NCI-H82 treated with DMSO at 0.1 percent for 48 hours (cell line): ENCODE measurements around the gene EEF2KMT.
"Not testable (repeated sequence)": the region's sequence is repeated elsewhere in the genome, so short reads cannot be mapped to it uniquely, and the experiment has no call there.

Experiments used
- DNase-seq: peaks from one replicate; lab custom pipeline; 2025; ENCODE audit not compliant: unreplicated experiment; lab: John Stamatoyannopoulos, UW

Gene EEF2KMT

DNA sequence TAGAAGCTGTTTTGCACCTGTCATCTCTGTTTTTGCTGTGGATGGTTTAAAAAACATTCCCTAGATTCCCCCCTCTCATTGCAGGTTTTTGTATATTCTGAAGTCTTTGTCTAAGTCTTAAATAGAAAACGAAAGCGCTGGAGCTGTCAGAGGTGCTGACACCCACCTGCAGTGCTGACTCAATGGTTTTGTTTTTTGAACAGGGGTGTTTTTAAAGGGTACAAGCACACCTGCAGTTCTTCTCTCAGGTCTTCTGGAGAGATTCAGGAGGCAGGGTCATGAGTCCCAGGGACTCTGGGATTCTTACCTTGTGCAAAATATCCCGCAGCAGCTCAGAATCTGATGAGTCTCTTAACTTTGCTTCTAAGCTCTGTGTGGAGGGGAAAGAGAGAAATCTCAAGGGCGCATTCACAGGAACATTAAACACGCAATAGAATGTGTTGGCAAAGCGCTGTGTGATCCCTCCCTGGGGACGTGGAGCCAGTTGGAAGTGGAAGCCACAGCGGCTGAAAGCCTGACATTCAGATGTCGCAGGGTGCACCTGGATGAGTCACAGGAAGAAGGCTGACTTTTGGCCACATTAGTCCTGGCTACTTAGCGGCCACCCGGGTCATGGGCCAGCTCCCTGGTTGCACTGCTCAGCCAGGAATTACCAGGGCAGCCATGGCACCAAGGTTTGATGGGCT lies 2.3 kb downstream of the EEF2KMT start:
- DNase-seq: not testable (repeated sequence)

DNA sequence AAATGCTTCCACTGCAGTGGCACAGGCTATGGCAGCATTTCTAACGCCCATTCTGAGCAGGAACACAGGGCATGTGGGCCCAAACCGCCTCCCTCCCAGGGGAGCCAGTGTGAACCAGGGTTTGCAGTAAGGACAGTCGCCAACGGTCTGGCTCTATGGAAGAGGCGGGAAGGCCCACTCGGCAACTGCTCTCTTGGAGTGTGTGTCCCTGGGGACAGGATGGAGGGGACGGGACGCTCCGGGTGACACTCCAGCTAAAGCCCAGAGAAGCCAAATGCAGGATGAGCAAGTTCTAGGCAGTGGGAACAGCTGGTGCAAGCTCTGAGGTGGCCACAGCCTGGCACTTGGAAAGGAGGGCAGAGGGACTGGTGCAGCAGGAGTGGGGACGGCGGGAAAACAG lies 3.8 kb downstream of the EEF2KMT start:
- DNase-seq: not testable (repeated sequence)

DNA sequence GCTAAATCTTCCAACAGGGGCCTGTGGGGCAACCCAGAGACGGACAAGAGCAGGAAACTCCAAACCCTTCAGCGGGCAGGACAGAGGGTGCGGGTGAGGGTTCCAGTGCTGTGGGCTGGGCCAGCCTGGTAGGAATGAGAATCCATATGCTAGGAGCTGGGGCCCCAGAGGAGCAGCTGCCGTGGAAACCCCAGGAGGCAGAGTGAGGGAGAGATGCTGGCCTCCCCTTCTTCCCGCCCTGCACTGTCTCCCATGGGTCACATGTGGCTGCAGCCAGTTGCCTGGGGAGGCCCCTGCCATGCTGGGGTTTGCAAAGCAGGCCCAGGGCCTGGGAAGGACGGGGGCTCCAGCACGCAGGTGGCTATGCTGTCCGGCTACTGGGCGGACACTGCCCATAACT lies 4.5 kb downstream of the EEF2KMT start:
- DNase-seq: not testable (repeated sequence)

DNA sequence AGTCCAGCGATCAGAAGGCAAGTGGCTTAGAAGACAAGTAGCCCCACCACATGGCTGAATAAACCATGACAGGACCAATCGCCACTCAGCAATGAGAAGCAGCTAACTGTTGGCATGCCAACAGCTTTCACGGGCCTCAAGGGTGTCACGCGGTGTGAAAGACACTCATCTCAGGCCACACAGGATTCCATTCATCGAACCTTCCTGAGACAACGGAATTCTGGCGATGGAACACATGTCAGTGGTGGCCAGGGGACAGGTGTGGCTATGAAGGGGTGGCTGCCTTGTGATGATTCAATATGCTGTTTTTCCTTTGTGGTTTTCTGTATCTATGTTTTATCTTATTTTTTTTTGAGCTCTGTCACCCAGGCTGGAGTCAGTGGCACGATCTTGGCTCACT lies 7.0 kb downstream of the EEF2KMT start:
- DNase-seq: not testable (repeated sequence)

DNA sequence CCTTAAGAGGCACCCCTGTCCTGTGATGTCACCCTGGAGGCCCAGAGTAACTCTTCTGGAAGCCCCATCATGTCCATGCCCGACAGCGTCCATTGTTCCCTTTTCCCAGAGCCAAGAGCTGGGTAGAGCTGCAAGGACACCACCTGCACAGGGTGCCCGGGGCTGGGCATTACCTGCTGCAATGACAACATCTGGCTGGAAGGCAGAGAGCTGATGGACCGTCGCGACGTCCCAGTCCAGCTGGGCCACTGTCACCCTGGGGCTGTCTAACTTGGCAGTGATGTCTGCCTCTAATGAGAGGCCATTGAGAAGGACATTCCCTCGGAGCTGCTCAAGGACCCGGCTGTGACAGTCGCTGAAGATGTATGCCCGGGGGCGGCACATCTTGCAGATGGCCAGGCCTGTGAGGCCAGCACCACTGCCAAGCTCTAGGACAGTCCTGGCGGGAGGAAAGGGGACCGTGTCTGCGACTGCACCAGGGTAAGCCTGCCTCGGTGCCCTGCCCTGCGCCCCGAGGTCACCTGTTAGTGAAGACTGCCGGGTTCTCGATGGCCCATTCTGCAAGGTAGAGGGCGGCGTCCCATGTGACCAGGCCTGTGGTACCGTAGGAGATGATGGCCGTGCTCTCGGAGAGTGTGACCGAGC lies 7.6 kb downstream of the EEF2KMT start:
- DNase-seq: not testable (repeated sequence)

DNA sequence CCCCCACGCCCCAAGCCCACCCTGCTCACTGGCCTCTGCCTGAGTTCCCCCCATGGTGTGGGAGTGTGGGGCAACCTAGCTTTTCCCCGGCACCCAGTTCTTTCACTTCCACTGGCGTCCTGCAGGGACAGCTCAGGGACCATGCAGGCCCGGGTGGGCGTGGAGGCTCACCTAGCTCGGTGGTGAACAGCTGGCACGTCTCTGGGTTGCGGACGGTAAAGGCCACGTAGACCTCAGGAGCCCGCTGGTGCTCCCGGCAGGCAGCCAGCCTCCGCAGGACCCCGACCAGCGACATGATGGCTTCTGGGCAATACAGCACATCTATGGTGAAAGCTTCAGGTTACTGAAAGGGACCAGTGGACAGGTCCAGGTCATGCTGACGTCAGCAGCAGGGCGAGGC lies 8.7 kb downstream of the EEF2KMT start:
- not testable (repeated sequence) for DNase-seq

DNA sequence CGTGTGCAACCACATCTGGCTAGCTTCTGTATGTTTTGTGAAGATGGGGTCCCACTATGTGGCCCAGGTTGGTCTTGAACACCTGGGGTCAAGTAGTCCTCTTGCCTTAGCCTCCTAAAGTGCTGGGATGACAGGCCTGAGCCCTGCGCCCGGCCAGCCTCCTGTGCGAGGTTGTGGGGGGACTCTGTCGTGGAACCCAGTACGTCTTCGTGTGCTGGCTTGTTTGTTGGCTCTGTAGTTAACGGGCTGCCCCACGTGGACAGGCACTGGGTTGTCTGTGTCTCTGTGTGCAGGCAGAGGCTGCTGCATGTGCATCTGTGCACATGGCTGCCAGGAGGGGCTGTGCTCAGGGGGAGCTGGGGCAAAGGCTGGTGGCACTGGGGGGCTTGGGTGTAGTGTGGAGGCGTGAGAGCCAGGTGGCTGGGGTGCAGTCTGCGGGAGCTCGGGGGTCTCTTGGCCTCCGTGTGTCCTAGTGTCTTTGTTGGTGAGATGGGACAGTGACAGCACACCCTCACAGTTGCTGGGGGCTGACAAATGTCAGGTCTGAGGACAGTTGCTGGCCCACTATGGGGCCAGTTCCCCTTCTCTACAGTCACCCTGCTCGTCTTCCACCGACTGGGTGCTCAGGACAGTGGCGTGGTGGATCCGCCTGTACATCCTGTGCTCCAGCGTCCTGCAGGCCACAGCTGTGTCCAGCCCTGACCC lies 9.4 kb downstream of the EEF2KMT start:
- not testable (repeated sequence) for DNase-seq

DNA sequence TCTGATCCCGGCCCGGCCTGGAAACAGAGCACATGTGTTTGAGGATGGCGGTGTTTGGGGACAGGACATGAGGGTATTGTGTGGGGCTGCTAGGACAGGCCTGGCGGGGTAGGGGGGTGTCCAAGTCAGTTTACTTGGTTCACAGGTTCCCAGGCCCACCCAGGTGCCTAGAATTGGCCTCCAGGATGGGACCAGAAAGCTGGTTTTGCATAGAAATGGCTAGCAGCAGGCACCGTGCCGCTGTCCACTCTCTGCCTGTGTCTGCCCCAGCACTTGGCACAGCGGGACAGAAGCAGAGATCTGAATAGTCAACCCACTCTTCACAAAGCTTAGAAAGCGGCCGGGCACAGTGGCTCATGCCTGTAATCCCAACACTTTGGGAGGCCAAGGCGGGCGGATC lies 11.9 kb downstream of the EEF2KMT start:
- not testable (repeated sequence) for DNase-seq

DNA sequence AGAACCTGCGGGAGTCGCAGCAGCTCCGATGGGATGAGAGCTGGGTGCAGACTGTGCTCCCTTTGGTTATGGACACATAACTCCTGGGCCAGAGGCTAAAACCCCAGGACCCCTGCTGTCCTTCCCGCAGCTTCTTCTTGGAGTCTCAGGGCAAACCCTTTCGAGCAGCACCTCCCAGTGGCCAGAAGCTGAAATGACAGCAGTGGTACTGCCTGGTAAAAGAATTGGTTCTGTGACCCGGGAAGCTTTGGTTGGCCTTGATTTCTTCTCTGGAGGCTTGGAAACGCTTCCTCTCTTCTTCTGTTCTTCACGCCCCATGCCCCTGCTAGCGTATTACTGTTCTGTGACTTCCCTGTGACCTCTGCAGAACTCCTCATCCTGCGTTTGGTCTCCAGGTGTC lies 12.8 kb downstream of the EEF2KMT start:
- DNase-seq: not testable (repeated sequence)

DNA sequence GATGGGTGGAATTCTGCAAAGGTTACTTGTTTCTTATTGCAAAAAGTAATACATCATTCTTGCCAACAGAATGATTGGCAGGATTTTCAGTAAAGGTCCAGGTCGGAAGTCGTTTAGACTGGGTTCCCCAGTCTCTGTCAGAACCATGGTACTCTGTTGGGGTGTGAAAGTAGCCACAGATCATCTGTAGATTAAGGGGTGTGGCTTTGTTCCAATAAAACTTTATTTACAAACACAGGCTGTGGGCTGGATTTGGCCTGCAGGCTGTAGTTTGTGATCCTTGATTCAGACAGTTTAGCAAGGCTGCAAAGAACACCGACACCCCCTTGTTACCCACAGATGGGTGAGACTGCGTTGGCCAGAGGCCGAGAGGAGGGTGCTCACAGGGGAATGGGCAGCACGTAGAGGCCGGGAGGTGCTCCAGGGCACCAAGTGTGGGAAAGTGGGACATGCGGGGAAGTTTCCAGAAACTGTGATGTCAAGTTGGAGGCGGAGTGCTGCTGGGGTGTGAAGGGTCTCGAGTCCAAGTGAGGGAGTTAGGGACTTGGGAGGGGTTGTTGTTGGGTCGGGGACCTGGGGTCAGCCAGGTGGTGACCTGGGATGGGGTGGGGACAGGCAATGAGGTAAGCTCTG lies 13.4 kb downstream of the EEF2KMT start:
- not testable (repeated sequence) for DNase-seq

DNA sequence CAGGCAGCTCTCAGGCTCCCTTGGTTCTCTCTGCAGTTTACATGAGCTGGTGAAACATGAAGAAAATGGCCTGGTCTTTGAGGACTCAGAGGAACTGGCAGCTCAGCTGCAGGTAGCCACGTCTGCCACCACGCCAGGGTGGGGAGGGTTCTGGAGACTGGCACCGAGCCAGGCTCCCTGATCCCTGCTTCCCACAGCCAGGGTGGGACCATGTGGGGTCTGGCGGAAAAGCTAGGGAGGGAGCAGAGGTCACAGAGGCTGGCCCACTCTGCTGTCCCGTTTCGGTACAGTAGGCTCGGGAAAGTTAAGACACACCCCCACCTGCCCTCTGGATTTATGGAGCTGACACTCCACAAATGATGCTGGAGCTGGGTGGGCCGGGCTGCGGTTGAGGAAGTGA lies 13.9 kb downstream of the EEF2KMT start:
- not testable (repeated sequence) for DNase-seq

DNA sequence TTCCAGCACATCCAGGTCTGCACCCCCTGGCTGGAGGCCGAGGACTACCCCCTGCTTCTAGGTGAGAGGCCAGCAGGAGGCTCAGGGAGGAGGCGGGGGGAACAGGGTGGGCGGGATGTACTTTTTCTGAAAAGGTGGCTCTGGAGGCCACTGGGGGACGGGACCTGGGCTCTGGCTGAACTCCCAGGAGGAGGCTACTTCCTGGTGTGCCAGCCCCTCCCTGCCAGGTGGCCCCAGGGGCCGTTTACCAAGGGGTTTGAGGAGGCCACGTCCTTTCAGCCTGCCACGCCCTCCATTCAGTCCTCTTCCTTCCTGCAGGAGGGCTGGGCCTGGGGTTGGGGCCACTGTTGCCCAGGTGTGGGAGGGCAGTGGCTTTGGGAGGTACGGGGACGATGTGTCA lies 16.6 kb downstream of the EEF2KMT start:
- DNase-seq: not testable (repeated sequence)

DNA sequence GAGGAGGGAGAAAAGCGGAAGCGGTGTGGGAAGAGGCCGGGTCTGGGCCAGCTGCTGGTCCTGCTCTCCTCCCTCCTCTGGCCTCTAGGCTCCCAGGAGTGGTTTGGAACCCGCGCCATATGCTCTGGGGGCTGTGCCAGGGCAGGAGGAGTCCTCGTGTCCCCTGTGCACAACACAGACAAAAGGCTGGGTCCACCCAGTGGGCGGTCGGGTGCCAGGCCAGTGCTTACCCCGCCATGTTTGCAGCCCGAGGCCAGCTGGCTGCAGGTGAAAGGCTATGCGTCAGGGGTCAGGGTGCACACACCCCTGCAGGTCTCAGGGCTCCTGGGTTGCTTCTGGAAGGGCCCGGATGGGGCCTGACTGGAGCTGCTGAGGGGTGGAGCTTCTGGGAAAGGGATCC lies 17.1 kb downstream of the EEF2KMT start:
- DNase-seq: not testable (repeated sequence)

DNA sequence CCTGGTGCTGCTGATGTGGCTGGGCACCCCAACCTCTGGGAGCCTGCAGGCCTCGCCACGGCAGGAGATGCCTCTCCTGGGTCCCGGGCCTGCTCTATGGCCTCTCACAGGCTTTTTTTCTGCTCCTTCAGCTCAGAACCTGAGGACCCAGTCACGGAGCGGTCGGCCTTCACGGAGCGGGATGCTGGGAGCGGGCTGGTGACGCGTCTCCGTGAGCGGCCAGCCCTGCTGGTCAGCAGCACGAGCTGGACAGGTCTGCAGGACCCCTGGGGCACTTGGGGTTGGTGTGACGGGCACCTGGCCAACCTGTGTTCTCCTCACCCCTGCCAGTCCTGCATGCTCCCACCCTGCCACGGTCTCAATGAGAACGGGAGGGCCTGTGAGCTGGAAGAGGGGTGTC lies 19.0 kb downstream of the EEF2KMT start:
- no peak for DNase-seq

DNA sequence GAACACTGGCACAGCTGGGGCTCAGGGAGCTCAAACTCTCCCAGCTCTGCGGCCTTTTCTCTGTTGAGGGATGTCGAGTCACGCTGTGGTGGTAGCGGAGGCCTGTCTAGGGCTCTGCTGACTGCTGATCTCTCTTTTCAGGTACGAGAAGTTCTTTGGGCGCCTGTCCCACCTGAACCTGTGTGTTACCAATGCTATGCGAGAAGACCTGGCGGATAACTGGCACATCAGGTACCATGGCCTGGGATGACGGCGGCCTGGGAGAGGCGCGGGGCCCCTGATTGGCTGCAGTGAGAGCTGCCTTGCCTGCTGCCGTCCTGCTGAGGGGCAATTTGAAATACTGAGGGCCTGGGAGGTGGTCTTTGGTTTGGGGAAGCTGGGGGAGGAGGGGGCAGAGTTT lies 20.3 kb downstream of the EEF2KMT start:
- no peak for DNase-seq

DNA sequence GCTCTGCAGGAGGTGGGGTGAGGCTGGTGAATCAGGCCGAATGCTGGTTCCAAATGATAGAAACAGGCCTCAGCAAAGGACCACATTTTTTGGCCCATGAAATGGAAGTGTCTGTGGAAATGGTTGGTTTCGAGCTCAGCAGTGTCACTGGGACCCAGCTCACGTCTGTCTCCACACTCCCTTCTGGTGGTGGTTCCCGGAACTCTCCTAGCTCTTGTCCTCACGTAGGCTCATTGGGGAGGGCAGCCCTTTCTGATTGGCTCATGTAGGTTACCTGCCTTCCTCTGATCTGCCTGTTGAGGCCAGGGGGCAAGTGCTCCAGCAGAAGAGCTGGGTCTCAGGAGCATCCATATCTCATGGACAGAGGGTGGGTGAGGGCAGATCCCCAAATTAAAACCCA lies 22.0 kb downstream of the EEF2KMT start:
- no peak for DNase-seq

DNA sequence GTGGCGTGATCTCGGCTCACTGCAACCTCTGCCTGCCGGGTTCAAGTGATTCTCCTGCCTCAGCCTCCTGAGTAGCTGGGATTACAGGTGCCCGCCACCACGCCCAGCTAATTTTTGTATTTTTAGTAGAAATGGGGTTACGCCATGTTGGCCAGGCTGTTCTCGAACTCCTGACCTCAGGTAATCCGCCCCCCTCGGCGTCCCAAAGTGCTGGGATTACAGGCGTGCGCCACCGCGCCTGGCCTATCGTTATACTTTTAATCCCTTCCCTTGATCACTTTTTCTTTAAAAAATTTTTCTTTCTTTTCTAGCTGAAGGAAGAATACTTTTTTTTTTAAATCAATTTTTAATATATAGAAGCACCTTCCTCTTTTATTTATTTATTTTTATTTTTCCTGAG lies 23.8 kb downstream of the EEF2KMT start:
- not testable (repeated sequence) for DNase-seq

DNA sequence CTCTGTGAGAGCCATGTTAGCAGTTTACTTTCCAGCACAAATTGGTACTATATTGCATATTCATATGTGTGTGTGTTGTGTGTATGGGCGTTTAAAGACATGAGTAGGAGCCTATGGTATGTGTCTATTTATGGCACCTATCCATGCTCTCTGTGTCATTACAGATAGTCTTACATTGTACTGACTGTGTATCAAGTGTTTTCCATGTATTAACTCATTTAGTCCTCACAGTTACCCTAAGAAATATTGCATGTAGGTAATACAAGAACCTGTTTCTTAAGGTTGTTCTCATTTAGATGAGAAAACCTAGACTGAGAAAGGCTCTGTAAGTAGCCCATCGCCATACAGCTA lies 24.3 kb downstream of the EEF2KMT start:
- no peak for DNase-seq

DNA sequence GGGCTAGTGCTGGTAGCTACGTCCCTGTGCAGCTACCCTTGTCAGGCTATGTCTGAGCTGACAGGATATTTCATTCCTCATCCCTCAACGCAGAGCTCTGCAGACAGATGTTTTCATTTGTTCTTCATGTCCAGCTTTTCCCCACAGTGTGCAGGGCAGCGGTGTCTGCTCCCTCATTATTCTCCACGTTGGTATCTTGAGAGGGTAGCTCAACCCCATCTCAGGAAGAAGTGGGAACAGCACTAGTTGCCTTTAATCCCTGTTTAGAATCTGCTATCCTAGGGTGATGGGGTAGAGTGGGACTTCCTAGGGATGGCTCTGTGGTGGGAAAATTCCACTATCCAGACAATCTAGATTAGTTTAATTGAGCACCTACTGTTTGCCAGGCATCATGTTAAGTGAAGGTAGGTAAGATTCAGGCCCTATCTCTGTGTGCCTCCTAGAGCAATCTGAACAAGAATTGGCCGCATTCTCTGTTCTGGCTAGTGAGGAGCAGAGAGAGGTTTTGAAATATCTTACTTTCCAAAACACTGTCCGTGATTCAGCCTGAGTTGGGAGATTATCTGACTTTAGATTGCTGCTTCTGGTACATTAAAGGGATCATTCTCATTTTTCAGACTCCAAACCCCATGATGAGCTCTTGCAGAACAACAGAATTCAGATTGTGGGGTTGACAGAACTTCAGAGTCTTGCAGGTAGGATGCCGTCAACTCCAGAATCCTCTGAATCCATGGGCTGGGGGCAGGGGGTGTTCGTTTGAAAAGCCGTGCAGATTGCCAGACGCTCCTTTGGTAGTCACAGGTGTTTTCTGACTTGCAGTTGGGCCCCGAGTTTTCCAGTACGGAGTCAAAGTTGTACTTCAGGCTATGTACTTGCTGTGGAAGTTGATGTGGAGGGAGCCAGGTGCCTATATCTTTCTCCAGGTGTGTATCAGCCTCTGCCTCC lies 25.0 kb downstream of the EEF2KMT start:
- no peak for DNase-seq

DNA sequence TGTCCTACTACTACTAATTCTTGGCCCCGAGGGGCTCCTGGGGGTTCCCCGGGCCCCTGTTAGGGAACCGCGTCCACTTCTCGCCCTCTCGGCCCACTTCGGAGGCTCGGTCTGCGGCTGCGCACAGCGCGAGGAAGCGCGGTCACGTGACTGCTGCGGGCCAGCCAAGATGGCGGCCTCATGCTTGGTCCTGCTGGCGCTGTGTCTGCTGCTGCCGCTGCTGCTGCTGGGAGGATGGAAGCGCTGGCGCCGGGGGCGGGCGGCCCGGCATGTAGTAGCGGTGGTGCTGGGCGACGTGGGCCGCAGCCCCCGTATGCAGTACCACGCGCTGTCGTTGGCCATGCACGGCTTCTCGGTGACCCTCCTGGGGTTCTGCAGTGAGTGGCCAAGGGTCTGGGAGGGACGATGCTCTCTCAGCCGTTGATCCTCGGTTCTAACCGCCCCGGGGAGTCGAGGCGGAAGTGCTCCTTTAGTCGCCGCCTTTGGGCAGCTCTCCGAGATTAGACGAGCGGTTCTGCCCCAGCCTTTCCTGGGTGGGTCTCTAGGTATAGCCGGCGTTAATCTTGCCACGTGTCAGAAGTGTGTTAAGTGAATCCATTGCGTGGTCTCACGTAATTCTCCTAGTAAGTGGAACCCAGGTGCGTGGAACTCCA lies 25.8 kb downstream of the EEF2KMT start, which contains the start of gene ALG1:
ALG1 (plus strand) TSS at position 163 of the 653 bp plus-strand sequence; CDS start at position 170, 7 bp downstream.
- peak; percentile 39 for DNase-seq
